PC-9 (cell line): ENCODE results near the gene MGLL. TPM values are rescaled to one million over a fixed set of nuclear protein-coding genes. Genes with fewer than 3 reads are reported as not detected.

Experiments
- BruUV-seq: library from RNA; stranded (reverse); fragments of 400-500 nt; replicated peaks from 2 replicates; lab custom pipeline; 2021; lab: Mats Ljungman, UMichigan
- CTCF ChIA-PET: fragments of 300-600 bp; sonication (Branson Sonifier 250); formaldehyde crosslinking; loops from one replicate; lab custom pipeline; 2022; ENCODE audit warnings: antibody characterized with exemption; lab: Charles Lee
- POLR2A ChIA-PET: fragments of 300-600 bp; sonication (Branson Sonifier 250); formaldehyde crosslinking; loops from one replicate; lab custom pipeline; 2022; ENCODE audit warnings: antibody characterized with exemption; ENCODE audit not compliant: unreplicated experiment; lab: Charles Lee
- DNase-seq, 2 experiments: peaks; one replicate each; pipeline versions ENCODE4 v3.0.0 to v3.0.0-alpha.2; 2015 to 2022; ENCODE audit warnings: mixed read lengths in 1 of 2
- H2AFZ ChIP-seq: fragments of 200-600 bp; sonication (generic); 2 replicates; pipeline ENCODE4 v1.8.1; 2017; ENCODE audit warnings: antibody characterized with exemption
- H3F3A ChIP-seq: fragments of 200-600 bp; sonication (generic); 2 replicates; pipeline ENCODE4 v1.8.1; 2017; ENCODE audit warnings: antibody characterized with exemption, mild to moderate bottlenecking, low read depth; ENCODE audit not compliant: insufficient read depth
- H3K27ac ChIP-seq: fragments of 200-600 bp; sonication (generic); 2 replicates; pipeline ENCODE4 v1.6.1; 2016; ENCODE audit warnings: mixed run types
- H3K27me3 ChIP-seq: fragments of 200-600 bp; sonication (generic); 2 replicates; pipeline ENCODE4 v1.6.1; 2016; ENCODE audit warnings: low read depth, mixed run types; ENCODE audit not compliant: insufficient read depth
- H3K36me3 ChIP-seq: fragments of 200-600 bp; sonication (generic); 2 replicates; pipeline ENCODE4 v1.6.1; 2016; ENCODE audit warnings: low read depth, mixed run types
- H3K4me1 ChIP-seq: fragments of 200-600 bp; sonication (generic); replicated peaks from 2 replicates; pipeline ENCODE4 v1.6.1; 2016; ENCODE audit warnings: mixed run types; ENCODE audit not compliant: insufficient read depth
- H3K4me2 ChIP-seq: fragments of 200-600 bp; sonication (generic); 2 replicates; pipeline ENCODE4 v1.6.1; 2017; ENCODE audit warnings: mixed run types
- H3K4me3 ChIP-seq: fragments of 200-600 bp; sonication (generic); 2 replicates; pipeline ENCODE4 v1.6.1; 2016; ENCODE audit warnings: mixed run types
- H3K79me2 ChIP-seq: fragments of 200-600 bp; sonication (generic); 2 replicates; pipeline ENCODE4 v1.6.1; 2017; ENCODE audit warnings: low read depth, mixed run types
- H3K9me2 ChIP-seq: fragments of 200-600 bp; sonication (generic); 2 replicates; pipeline ENCODE4 v1.8.1; 2017; ENCODE audit warnings: mild to moderate bottlenecking; ENCODE audit not compliant: insufficient read depth
- H3K9me3 ChIP-seq: fragments of 200-600 bp; sonication (generic); 2 replicates; pipeline ENCODE4 v1.8.1; 2016; ENCODE audit warnings: low read depth; ENCODE audit not compliant: insufficient read depth
- H4K20me1 ChIP-seq: fragments of 200-600 bp; sonication (generic); 2 replicates; pipeline ENCODE4 v1.8.1; 2017; ENCODE audit not compliant: insufficient read depth
- CTCF ChIP-seq: fragments of 200-600 bp; sonication (generic); conservative IDR thresholded peaks from 2 replicates; pipeline ENCODE4 v1.6.1; 2017; ENCODE audit warnings: mixed run types, antibody characterized with exemption, mild to moderate bottlenecking, moderate library complexity
- EZH2 ChIP-seq: fragments of 200-600 bp; sonication (generic); IDR thresholded peaks from 2 replicates; pipeline ENCODE4 v1.8.0; 2017; ENCODE audit warnings: antibody characterized with exemption, low read depth
- intact Hi-C: fragments of 100-400 bp; cut with micrococcal nuclease; formaldehyde crosslinking; loops from one replicate; pipeline ENCODE4 v1.10.0; 2022; ENCODE audit not compliant: unreplicated experiment
- total RNA-seq: library from RNA; stranded (reverse); gene quantifications from 2 replicates; pipeline ENCODE4 v1.2.3, GENCODE V29; 2021

MGLL gene
- total RNA-seq, 1 experiment from 2014 or later = 30.7 TPM

- Histone ChIP-seq H3K27ac (no peak overlapping the region), H3K4me1 (no peaks in the 10 kb centered on the region), H3K79me2 (no peaks in the 10 kb centered on the region), H3K27me3 (no peaks in the 10 kb centered on the region), H3K9me2 (no peaks in the 10 kb centered on the region), H3F3A (no peaks in the 10 kb centered on the region), H3K4me3 (no peak overlapping the region), H3K36me3 (no peaks in the 10 kb centered on the region), H3K4me2 (no peak overlapping the region), H4K20me1 (no peaks in the 10 kb centered on the region), H3K9me3 (no peaks in the 10 kb centered on the region), H2AFZ (no peak overlapping the region)
- TF ChIP-seq CTCF = no peak
- no peak for TF ChIP-seq EZH2
- POLR2A ChIA-PET = no interaction called here
- BruUV-seq = no TSS peak
- intact Hi-C loops = no loop called here
- no peak for DNase-seq
- CTCF ChIA-PET = interaction anchor here (0.6 kb wide), 1 partner anchor 64 kb away, joined by 3 read pairs; no protein-coding TSS in a partner anchor
These were observed 62.0 kb downstream of the MGLL start for GRCh38 chr3:127760361-127760760.

- intact Hi-C loops = no loop called here
- BruUV-seq = no TSS peak
- Histone ChIP-seq H3K9me2 (no peaks in the 10 kb centered on the region), H3F3A (no peaks in the 10 kb centered on the region), H3K4me2 (no peak overlapping the region), H3K36me3 (no peaks in the 10 kb centered on the region), H3K27ac (no peak overlapping the region), H3K4me3 (no peak overlapping the region), H3K9me3 (no peaks in the 10 kb centered on the region), H3K4me1 (no peaks in the 10 kb centered on the region), H4K20me1 (no peaks in the 10 kb centered on the region), H3K27me3 (no peaks in the 10 kb centered on the region), H3K79me2 (no peaks in the 10 kb centered on the region), H2AFZ (no peak overlapping the region)
- TF ChIP-seq CTCF (no peak), EZH2 (no peak)
- no peak for DNase-seq
- CTCF ChIA-PET = interaction anchor here (0.6 kb wide), 1 partner anchor 64 kb away, joined by 3 read pairs; no protein-coding TSS in a partner anchor
- POLR2A ChIA-PET = no interaction called here
These were observed 62.5 kb downstream of the MGLL start for GRCh38 chr3:127759826-127760225.

GRCh38 chr3:127758013-127758412 is 64.3 kb downstream of the MGLL start:
- intact Hi-C loops = no loop called here
- POLR2A ChIA-PET = no interaction called here
- CTCF ChIA-PET = no interaction called here
- Histone ChIP-seq H3K4me1 (no peaks in the 10 kb centered on the region), H3K27ac (no peak overlapping the region), H3K27me3 (no peaks in the 10 kb centered on the region), H4K20me1 (no peaks in the 10 kb centered on the region), H3K9me2 (no peaks in the 10 kb centered on the region), H3K36me3 (no peaks in the 10 kb centered on the region), H3K4me2 (no peak overlapping the region), H3K79me2 (no peaks in the 10 kb centered on the region), H2AFZ (no peak overlapping the region), H3F3A (no peaks in the 10 kb centered on the region), H3K4me3 (no peak overlapping the region), H3K9me3 (no peaks in the 10 kb centered on the region)
- BruUV-seq = no TSS peak
- no peak for DNase-seq
- TF ChIP-seq EZH2 (no peak), CTCF (no peak)
